Activated CD8-positive, alpha-beta memory T cell treated with anti-CD3 and anti-CD28 coated beads, Interleukin-2, amount 50 U/mL, for 1 hour (primary cell): ENCODE measurements around the gene PTH2R.
"Not testable (repeated sequence)": the region's sequence is repeated elsewhere in the genome, so short reads cannot be mapped to it uniquely, and the experiment has no call there.

Experiments used
- DNase-seq: peaks from one replicate; pipeline ENCODE4 v3.0.0-alpha.2; 2020; ENCODE audit errors: extremely low read depth

PTH2R gene, protein sequence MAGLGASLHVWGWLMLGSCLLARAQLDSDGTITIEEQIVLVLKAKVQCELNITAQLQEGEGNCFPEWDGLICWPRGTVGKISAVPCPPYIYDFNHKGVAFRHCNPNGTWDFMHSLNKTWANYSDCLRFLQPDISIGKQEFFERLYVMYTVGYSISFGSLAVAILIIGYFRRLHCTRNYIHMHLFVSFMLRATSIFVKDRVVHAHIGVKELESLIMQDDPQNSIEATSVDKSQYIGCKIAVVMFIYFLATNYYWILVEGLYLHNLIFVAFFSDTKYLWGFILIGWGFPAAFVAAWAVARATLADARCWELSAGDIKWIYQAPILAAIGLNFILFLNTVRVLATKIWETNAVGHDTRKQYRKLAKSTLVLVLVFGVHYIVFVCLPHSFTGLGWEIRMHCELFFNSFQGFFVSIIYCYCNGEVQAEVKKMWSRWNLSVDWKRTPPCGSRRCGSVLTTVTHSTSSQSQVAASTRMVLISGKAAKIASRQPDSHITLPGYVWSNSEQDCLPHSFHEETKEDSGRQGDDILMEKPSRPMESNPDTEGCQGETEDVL

DNA sequence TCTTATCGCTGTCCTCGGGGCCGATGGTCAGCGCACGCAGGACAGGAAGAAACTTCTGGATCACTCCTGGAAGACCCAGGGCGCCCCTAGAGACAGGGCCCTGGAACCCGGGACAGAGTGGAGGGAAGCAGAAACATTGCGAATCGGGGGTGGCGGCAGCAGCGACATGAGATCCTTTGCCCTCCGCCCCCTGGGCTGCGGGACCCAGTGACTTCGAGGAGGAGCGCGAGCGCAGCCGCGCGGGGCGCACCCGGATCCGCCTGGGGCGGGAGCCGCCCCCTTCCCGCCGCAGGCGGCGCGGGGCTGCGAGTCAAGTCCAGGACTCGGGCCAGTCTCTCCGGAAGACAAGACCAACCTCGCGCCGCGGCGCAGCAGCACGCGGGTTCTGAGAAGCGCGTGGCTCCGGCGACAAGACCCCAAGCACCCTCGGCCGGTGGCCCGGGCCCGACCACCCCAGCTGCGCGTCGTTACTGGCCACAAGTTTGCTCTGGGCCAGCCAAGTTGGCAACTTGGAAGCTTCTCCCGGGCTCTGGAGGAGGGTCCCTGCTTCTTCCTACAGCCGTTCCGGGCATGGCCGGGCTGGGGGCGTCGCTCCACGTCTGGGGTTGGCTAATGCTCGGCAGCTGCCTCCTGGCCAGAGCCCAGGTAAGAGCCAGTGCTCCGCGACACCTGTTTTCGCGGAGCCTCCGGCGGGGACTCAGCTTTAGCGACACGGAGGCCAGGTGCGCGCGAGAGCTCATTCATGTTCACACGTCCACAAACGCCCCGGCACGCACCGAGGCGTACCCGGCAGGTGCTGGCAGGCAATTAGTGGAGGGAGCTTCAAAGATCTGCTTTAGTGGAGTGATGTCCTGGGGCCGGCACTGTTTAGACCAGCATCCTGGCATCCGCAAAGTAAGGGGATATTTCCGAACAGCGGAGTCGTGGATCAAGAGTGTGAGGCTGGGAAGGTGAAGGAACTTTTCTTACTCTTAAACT lies at the start of gene PTH2R:
TSS of gene PTH2R (plus strand) at position 319 of the 978 bp plus-strand sequence. CDS start at position 571, 252 bp downstream.
- no peak for DNase-seq

GRCh38 chr2:208356846-208357574 lies 49.6 kb upstream of the PTH2R start:
- DNase-seq = no peak

DNA sequence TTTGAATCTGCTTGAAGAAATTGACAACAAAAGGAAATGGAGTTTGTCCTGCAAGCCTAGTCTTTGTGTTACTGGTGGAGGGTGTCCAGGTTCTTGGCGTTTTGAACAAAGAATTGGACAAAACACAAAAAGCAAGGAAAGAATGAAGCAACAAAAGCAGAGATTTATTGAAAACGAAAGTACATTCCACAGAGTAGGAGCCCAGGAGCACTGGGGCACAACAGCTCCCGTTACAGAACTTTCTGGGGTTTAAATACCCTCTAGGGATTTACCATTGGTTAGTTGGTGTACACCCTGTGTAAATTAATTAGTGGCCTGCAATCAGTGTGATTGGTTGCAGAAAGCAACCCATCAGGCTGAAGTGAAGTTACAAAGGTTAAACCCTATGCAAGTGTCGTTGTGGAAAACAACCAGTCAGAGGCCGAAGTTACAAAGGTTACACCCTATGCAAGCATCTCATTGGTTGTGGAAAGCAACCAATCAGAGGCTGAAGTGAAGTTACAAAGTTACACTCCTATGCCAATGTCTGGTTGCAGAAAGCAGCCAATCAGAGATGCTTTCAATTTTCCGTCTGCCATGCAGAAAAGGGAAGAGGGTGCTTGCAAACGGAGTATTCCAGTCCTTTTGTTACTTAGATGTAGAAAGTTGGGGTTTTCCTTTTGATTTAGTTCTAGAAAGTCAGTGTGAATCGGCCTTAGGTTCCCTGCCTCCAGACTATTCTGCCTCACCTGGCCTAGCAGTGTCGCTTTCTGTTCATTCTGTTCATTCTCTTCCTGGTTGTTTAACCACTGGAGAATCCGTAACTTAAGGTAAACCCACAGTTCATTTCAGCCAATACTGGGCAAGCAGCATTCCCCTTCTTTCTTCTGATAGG lies 47.6 kb upstream of the PTH2R start:
- no peak for DNase-seq

DNA sequence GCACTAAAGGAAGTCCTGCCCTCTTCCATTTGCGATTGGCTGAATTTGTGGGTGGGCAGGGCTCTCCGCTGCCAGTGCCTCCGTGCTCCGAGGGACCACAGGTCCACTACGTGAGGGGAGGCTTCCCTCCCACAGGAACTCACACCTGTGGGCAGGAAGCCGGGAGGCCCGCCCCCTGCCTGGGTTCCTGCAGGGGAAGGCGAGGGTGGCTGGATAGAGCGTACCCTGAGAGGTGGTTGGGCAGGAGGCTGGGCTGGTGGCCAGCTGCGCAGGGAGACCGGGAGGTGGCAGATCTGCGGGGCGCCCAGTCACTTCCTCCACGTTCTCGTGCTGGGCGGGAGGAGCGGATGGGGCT lies 47.0 kb upstream of the PTH2R start:
- no peak for DNase-seq

DNA sequence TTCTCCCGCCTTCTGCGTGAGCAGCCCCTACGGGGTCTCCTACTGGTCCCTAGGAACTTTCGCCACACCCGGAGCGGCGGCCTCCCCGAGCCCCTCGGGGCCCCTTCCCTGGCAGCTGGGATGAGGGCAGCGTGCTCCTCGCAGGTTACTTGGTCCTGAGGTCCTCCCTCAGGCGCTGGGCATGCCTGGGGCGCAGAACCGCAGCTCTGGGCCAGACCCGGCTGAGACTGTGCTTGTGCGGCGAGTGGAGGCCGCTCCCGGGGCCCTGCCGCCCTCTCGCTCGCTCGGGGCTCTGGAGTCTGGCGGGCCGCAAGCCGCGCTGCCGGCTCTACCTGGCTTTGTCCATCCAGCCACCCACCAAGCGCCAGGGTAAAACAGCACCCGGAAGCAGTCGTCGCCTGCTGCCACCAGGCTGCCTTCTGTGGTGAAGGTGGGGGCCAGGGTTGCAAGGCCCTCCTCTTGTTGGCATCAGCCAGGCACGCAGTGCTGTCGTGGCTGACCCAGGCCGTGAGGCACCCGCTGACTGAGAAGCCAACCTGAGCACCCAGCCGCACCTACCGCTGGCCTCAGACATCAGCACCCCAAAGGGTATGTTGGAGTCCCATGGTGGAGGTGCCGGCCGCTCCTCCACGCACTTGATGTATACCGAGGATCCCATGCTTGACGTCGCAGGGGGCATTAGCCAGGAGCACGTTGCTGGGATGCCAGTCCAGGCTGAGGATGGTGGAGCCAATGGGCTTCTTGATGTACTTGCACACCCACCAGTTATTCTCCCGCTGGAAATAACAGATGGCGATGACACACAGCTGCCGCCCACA lies 46.1 kb upstream of the PTH2R start:
- no peak for DNase-seq

DNA sequence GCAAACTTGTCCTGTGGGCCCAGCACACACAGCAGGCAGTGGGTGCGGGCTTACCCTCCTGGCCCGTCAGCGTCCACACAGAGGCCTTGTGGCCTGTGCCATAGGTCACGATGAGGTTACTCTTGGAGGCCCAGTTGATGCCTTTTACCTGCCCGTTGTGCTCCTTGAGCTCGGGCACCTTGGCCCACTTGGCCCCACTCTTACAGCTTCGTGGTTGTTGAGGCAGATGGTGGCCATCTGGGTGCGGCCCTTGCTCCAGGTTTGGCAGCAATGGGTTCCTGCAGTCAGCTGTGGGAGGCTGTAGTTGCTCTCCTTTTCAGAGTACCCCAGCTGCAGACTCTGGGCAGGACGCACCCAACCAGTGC lies 45.5 kb upstream of the PTH2R start:
- DNase-seq = no peak

DNA sequence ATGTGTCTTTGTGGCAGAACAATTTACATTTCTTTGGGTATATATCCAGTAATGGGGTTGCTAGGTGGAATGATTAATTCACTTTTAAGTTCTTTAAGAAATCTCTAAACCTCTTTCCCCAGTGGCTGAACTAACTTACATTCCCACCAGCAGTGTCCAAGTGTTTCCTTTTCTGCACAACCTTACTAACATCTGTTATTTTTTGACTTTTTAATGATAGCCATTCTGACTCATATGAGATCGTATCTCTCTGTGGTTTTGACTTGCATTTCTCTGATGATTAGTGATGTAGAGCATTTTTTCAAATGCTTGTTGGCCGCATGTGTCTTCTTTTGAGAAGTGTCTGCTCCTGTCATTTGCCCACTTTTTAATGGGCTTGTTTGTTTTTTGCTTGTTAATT lies 43.1 kb upstream of the PTH2R start:
- no peak for DNase-seq

DNA sequence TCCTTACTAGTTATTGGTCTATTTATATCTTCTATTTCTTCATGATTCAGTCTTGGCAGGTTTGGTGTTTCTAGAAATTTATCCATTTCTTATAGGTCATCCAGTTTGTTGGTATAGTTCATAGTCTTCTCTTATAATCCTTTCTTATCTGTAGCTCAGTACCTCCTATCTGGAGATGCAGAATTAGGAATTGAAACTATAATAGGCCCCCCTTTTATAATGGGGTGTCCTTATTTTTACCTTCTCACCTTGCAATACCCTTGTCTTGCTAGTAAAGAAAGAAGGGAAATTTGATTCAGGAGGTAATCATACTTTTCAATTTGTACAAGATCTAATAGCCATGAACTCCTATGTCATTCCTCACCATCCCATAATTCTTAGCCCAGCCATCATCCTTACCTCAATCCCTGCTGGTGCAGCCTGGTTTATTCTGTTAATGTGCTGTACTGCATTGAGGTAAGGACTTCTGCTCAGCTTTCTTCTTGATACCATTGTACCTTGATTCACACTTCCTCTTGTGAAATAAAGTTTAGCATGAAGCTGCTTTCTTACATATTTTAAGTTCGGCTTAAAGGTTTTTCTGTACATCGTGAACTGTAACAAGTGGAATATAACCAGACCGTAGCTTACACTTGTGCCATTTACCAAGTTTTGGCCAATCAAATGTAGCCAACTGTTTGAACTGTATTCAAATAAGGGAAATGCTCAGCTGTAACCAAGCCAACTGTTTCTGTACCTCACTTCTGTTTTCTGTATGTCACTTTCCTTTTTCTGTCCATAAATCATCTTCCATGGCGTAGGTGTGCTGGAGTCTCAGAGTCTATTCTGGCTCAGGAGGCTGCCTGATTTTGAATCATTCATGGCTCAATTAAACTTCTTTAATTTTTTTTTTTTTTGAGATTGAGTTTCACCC lies 40.1 kb upstream of the PTH2R start:
- no peak for DNase-seq

- DNase-seq = no peak
Observed at GRCh38 chr2:208369091-208369490, 37.5 kb upstream of the PTH2R start.

DNA sequence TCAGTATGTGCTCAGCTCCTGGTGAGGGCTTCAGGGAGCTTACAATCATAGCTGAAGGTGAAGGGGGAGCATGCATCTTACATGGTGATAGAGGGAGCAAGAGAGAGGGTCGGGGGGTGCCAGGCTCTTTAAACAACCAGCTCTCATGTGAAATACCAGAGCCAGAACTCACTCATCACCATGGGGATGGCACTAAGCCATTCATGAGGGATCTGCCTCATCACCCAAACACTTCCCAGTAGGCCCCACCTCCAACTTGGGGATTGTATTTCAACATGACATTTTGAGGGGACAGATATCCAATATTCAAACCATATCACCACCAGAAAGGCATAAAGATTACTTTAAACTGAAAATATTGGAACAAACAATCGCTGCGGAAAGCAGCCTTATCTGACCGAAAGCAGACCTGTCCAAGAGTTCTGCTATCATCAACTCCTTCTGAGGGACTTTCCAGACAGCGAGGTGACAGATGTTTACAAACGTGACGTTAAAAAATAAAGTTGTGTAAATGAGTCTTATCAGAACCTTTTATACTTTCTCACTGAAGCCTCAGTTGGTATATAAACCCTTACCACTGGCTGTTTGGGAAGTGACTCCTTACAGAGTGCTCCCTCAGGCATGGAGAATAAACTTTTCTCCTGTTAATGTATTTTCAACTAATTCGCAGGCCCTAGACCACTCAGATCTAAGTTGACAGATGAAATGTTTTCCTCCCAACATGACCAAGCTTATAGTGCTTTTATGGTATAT lies 35.5 kb upstream of the PTH2R start:
- no peak for DNase-seq

DNA sequence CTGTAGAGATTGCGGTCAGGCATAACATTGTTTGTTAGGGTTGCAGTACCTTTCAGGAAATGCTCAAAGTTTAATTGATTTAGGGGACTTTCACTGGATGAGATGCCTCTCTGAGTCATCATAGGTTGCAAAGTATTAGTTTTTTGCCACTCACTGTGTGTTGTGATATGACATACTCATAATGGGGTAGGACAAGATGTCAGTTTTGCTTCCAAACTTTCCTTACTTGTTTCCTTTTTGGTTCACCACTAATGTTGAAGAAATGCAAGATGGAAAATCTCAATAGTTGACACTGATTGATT lies 35.0 kb upstream of the PTH2R start:
- DNase-seq = no peak

GRCh38 chr2:208373460-208374089 lies 33.0 kb upstream of the PTH2R start:
- DNase-seq = no peak

GRCh38 chr2:208375491-208376068 lies 31.0 kb upstream of the PTH2R start:
- DNase-seq = no peak

DNA sequence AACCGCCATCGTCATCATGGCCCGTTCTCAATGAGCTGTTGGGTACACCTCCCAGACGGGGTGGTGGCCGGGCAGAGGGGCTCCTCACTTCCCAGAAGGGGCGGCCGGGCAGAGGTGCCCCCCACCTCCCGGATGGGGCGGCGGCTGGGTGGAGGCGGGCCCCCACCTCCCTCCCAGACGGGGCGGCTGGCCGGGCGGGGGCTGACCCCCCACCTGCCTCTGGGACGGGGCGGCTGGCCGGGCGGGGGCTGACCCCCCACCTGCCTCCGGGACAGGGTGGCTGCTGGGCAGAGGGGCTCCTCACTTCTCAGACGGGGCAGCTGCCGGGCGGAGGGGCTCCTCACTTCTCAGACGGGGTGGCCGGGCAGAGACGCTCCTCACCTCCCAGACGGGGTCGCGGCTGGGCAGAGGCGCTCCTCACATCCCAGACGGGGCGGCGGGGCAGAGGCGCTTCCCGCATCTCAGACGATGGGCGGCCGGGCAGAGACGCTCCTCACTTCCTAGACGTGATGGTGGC lies 29.2 kb upstream of the PTH2R start:
- not testable (repeated sequence) for DNase-seq

DNA sequence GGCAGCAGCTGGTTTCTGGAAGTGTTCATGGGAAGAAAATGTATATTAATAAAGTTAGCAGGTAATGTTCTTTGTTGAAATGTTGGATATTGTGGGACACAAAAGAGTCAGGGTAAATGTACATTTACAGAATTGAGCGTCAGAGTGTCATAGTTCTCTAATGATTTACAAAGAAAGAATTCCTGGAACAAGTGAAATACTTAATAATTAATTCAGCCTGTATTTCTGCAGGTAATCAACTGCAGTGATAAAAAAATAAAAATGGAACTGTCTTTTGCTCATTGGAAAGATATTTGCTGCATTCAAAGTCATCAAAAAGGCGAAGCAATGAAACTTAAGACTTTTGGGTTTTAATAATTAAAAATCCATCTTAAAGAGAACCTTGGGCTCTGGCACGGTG lies 27.4 kb upstream of the PTH2R start:
- DNase-seq = no peak

DNA sequence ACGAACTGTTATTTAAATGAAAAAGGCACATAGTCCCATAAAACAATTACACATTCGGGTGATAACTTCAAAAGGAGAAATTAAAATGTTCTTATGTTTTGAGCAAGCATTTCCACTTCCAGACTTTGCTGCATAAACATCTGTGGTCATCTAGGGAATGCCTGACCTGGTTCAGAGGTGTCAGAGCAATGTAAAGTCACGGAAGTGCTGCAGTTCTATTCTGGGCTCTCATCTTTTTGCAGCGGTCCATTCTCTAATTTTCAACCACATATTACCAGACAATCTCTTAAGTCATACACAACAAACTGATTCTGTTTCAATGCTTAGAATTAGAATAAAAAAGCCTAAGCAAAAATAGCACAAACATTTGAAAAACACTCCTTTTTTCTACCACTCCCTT lies 22.0 kb upstream of the PTH2R start:
- no peak for DNase-seq

GRCh38 chr2:208386541-208386940 lies 20.1 kb upstream of the PTH2R start:
- DNase-seq = no peak
